Panc1 (cell line): ENCODE data around the gene UBL7. TPM values are rescaled to one million over a fixed set of nuclear protein-coding genes. Genes with fewer than 3 reads are reported as not detected.

Source experiments
- ATAC-seq: fragments of 200-7000 bp; cut with Tn5 transposase; 2 replicates; pipeline ENCODE4 v1.9.1; 2020; ENCODE audit warnings: mild to moderate bottlenecking, moderate library complexity
- BruUV-seq: library from RNA; stranded (reverse); fragments of 400-500 nt; replicated peaks from 2 replicates; lab custom pipeline; 2021; lab: Mats Ljungman, UMichigan
- CTCF ChIA-PET: fragments of 300-600 bp; sonication (Branson Sonifier 250); formaldehyde crosslinking; loops from one replicate; lab custom pipeline; 2022; ENCODE audit warnings: antibody characterized with exemption; lab: Charles Lee
- POLR2A ChIA-PET: fragments of 300-600 bp; sonication (Branson Sonifier 250); formaldehyde crosslinking; loops from one replicate; lab custom pipeline; 2022; ENCODE audit warnings: antibody characterized with exemption; lab: Charles Lee
- DNase-seq: peaks from one replicate; pipeline ENCODE4 v3.0.0-alpha.2; 2010; ENCODE audit warnings: low read depth, low spot score
- H3K27ac ChIP-seq: 2 replicates; pipeline ENCODE4 v1.5.1; 2011; ENCODE audit warnings: mild to moderate bottlenecking, low read length, inconsistent platforms
- H3K27me3 ChIP-seq: fragments of 200-500 bp; sonication (Bioruptor generic); 2 replicates; pipeline ENCODE4 v1.6.0; 2014; ENCODE audit warnings: low read length, inconsistent platforms; ENCODE audit not compliant: control insufficient read depth, insufficient read depth
- H3K36me3 ChIP-seq: fragments of 200-500 bp; sonication (Bioruptor generic); 2 replicates; pipeline ENCODE4 v1.5.1; 2014; ENCODE audit warnings: inconsistent platforms, mild to moderate bottlenecking, low read length, moderate library complexity; ENCODE audit not compliant: control insufficient read depth, insufficient read depth
- H3K4me1 ChIP-seq: 2 replicates; pipeline ENCODE4 v1.5.1; 2011; ENCODE audit warnings: inconsistent platforms, mild to moderate bottlenecking, low read length, moderate library complexity; ENCODE audit not compliant: control insufficient read depth, insufficient read depth
- H3K4me3 ChIP-seq, 2 experiments: 2 replicates each; pipeline ENCODE4 v1.5.1; 2011 to 2012; ENCODE audit warnings: low read depth in 2 of 2, low read length in 2 of 2, mild to moderate bottlenecking in 2 of 2, inconsistent platforms in 1 of 2, moderate library complexity in 1 of 2
- H3K9me3 ChIP-seq: fragments of 200-500 bp; sonication (Bioruptor generic); 2 replicates; pipeline ENCODE4 v1.5.1; 2014; ENCODE audit warnings: low read depth, mild to moderate bottlenecking, inconsistent platforms, low read length, moderate library complexity; ENCODE audit not compliant: control insufficient read depth, insufficient read depth
- POLR2AphosphoS5 ChIP-seq: IDR thresholded peaks from 2 replicates; pipeline ENCODE4 v1.6.1; 2012; ENCODE audit warnings: mild to moderate bottlenecking, low read depth, low read length, moderate library complexity
- REST ChIP-seq, 2 experiments: IDR thresholded peaks; 2 replicates each; pipeline ENCODE4 v1.6.1; 2011 to 2012; ENCODE audit warnings: low read depth in 2 of 2, control low read depth in 1 of 2, low read length in 1 of 2, mild to moderate bottlenecking in 1 of 2, moderate library complexity in 1 of 2; ENCODE audit not compliant: insufficient read depth in 1 of 2
- SIN3A ChIP-seq: IDR thresholded peaks from 2 replicates; pipeline ENCODE4 v1.6.1; 2012; ENCODE audit warnings: low read depth, mild to moderate bottlenecking, low read length, moderate library complexity, borderline replicate concordance; ENCODE audit not compliant: insufficient read depth
- TCF7L2 ChIP-seq: IDR thresholded peaks from 2 replicates; pipeline ENCODE4 v1.6.1; 2011; ENCODE audit warnings: mild to moderate bottlenecking, low read depth, low read length, inconsistent platforms
- in situ Hi-C: cut with HindIII; loops from 2 replicates; pipeline ENCODE4 v1.10.0; 2016; ENCODE audit warnings: low sequenced_read_pairs, low pct_unique_long_range_greater_than_20kb
- intact Hi-C: fragments of 100-400 bp; cut with micrococcal nuclease; formaldehyde crosslinking; loops from one replicate; pipeline ENCODE4 v1.10.0; 2022; ENCODE audit not compliant: unreplicated experiment
- total RNA-seq: library from RNA; stranded (reverse); gene quantifications from one replicate; pipeline ENCODE4 v1.2.1, GENCODE V29; 2021; ENCODE audit not compliant: unreplicated experiment
- TF ChIP-seq, protein P1 (sequence below): fragments of 450-650 bp; IDR thresholded peaks from 2 replicates; pipeline ENCODE4 v1.5.1; 2017; ENCODE audit warnings: mild to moderate bottlenecking

The UBL7 gene
- total RNA-seq, 1 experiment from 2014 or later = 68.5 TPM

GRCh38 chr15:74429781-74430400 lies 31.1 kb downstream of the UBL7 start:
- CTCF ChIA-PET = interaction anchor here (0.6 to 0.8 kb wide), 2 partner anchors 8 to 107 kb away, joined by 3 read pairs; no protein-coding TSS in a partner anchor
- POLR2A ChIA-PET = no interaction called here
- in situ Hi-C loops (no loop called here), intact Hi-C loops (no loop called here)
- H3K4me3 ChIP-seq = no peak overlapping the region
- no peaks in the 10 kb centered on the region for H3K9me3 ChIP-seq
- no peaks in the 10 kb centered on the region for H3K36me3 ChIP-seq
- ATAC-seq = no peak
- TF ChIP-seq REST (IDR thresholded peaks at IDR 0.05; ENCODE audit: insufficient read depth in 1 of 2, low read depth in 2 of 2, low read length in 1 of 2) (no peak), POLR2AphosphoS5 (no peak), TCF7L2 (no peak), SIN3A (no peak)
- TF ChIP-seq, protein P1, sequence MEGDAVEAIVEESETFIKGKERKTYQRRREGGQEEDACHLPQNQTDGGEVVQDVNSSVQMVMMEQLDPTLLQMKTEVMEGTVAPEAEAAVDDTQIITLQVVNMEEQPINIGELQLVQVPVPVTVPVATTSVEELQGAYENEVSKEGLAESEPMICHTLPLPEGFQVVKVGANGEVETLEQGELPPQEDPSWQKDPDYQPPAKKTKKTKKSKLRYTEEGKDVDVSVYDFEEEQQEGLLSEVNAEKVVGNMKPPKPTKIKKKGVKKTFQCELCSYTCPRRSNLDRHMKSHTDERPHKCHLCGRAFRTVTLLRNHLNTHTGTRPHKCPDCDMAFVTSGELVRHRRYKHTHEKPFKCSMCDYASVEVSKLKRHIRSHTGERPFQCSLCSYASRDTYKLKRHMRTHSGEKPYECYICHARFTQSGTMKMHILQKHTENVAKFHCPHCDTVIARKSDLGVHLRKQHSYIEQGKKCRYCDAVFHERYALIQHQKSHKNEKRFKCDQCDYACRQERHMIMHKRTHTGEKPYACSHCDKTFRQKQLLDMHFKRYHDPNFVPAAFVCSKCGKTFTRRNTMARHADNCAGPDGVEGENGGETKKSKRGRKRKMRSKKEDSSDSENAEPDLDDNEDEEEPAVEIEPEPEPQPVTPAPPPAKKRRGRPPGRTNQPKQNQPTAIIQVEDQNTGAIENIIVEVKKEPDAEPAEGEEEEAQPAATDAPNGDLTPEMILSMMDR = no peak
- H3K4me1 ChIP-seq = peaks cover 58% of the 10 kb centered on the region
- H3K27me3 ChIP-seq = no peaks in the 10 kb centered on the region
- no peak for DNase-seq
- no TSS peak for BruUV-seq
- H3K27ac ChIP-seq = no peak overlapping the region

DNA sequence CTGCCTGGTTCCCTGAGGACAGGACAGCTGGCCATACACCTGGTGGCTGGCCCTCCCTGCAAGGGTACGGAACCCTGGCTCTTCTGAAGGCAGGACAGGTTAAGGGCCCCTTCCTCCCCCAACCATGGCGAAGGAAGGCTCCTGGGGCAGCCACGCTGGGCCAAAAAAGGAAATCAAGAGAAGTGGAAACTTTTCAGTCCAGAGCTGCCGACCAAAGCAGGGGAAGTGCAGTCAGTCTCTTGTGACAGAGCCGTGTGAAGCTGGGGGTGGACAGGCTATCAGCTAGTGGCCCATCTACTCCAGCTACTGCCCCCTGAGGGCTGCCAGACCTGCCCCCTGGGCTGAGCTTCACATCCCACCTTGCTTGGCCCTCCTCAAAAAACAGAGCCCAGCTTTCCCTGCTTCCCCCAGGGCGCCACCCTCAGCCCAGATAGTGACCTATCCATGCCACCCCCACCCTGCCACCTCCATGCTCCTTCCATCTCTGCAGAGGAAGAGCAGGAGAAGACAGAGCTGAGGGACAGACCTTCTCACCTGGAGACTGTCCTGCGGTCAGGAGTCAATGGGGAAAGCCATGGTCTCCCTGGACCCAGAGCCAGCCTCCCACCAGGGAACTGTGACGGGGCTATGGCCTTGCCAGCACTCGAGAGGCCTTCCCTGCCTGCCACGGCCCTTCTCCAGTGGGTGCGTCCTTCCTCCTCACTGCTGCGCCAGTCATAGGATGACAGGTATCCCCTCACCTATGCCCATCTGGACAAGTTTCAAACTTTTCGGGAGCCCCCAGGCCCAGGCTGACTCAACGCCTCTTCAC lies 31.8 kb downstream of the UBL7 start:
- CTCF ChIA-PET = interaction anchor here (0.6 to 0.8 kb wide), 2 partner anchors 9 to 371 kb away, joined by 3 to 15 read pairs; no protein-coding TSS in a partner anchor
- in situ Hi-C loops (no loop called here), intact Hi-C loops (no loop called here)
- TF ChIP-seq REST (IDR thresholded peaks at IDR 0.05; ENCODE audit: insufficient read depth in 1 of 2, low read depth in 2 of 2, low read length in 1 of 2) (no peak), TCF7L2 (no peak), SIN3A (no peak), POLR2AphosphoS5 (no peak)
- TF ChIP-seq, protein P1 = no peak
- H3K4me3 ChIP-seq = no peak overlapping the region
- ATAC-seq (no peak), DNase-seq (no peak)
- H3K4me1 ChIP-seq = peaks cover 56% of the 10 kb centered on the region
- POLR2A ChIA-PET = no interaction called here
- 0 out of 2 replicates have a peak overlapping the region, but pooled peaks have one; percentile 49 for H3K27ac ChIP-seq
- no peaks in the 10 kb centered on the region for H3K36me3 ChIP-seq
- H3K27me3 ChIP-seq = no peaks in the 10 kb centered on the region
- no peaks in the 10 kb centered on the region for H3K9me3 ChIP-seq
- no TSS peak for BruUV-seq
